ENCODE data around the gene TSPAN1.

- no peak for TF ChIP-seq ZNF781 (CRISPR knock-in tag; IDR thresholded peaks at IDR 0.05; ENCODE audit: borderline replicate concordance, not compliant biosample characterization)
- TF ChIP-seq GABPB1 (CRISPR knock-in tag; IDR thresholded peaks at IDR 0.05) = no peak
- TF ChIP-seq ZBTB7A (CRISPR knock-in tag; IDR thresholded peaks at IDR 0.05) = no peak
These were observed 19.2 kb downstream of the TSPAN1 start for GRCh38 chr1:46193984-46194570.

All from HepG2 (cell line).